ENCODE data around the gene MCUB.
A peak's percentile ranks its signal among the peaks of the same experiment; 100 is the strongest.
"Not testable (repeated sequence)": the region's sequence is repeated elsewhere in the genome, so short reads cannot be mapped to it uniquely, and the experiment has no call there.

The MCUB gene

DNA sequence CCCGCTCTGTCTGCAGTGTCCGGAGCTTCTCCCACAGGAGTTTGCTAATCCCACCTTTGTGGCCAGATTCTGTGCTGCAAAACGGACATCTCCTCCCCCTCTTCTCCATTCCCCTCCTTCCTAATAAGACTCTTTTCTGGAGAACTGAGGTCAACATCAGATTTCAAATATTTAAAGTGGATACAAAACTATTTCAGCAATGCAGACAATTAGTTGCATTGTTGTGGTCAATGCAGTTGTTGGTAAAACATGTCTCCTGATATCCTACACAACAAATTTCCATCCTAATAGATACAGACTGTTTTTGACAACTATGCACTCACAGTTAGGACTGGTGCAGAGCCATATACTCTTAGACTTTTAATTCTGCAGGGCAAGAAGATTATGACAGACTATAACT, 5.1 kb upstream of the MCUB start:
- ATAC-seq (ENCODE audit: low read depth) (no peak), DNase-seq (ENCODE audit: low spot score) (no peak)
- no peak overlapping the region for H3K27ac ChIP-seq (ENCODE audit: poor library complexity, severe bottlenecking)
- TF ChIP-seq CTCF (IDR thresholded peaks at IDR 0.05; ENCODE audit: poor library complexity, severe bottlenecking) = no peak
- H3K9me3 ChIP-seq (ENCODE audit: severe bottlenecking) = no peaks in the 10 kb centered on the region
- H3K36me3 ChIP-seq (ENCODE audit: low read depth) = no peaks in the 10 kb centered on the region
- no peaks in the 10 kb centered on the region for H3K27me3 ChIP-seq (ENCODE audit: insufficient read depth, poor library complexity, severe bottlenecking)
- peaks cover 5% of the 10 kb centered on the region for H3K4me1 ChIP-seq (ENCODE audit: insufficient read depth, poor library complexity, severe bottlenecking)
- H3K4me3 ChIP-seq (ENCODE audit: severe bottlenecking) = no peak overlapping the region

DNA sequence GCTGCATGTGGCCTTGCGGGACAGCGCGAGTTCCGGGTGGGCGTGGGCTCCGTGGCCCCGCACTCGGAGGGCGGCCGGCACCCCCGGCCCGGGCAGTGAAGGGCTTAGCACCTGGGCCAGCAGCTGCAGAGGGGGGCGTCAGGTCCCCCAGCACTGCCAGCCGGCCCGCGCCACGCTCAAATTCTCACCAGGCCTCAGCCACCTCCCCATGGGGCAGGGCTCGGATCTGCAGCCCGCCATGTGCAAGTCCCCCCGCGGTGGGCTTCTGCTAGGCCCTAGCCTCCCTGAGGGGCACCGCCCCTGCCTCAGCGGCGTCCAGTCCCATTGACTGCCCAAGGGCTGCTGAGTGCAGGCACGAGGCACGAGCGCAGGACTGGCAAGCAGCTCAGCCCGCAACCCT, 2.6 kb upstream of the MCUB start:
- no peaks in the 10 kb centered on the region for H3K27me3 ChIP-seq (ENCODE audit: insufficient read depth, poor library complexity, severe bottlenecking)
- no peak overlapping the region for H3K27ac ChIP-seq (ENCODE audit: poor library complexity, severe bottlenecking)
- no peak for ATAC-seq (ENCODE audit: low read depth)
- DNase-seq (ENCODE audit: low spot score) = no peak
- peaks cover 5% of the 10 kb centered on the region for H3K4me1 ChIP-seq (ENCODE audit: insufficient read depth, poor library complexity, severe bottlenecking)
- H3K9me3 ChIP-seq (ENCODE audit: severe bottlenecking) = no peaks in the 10 kb centered on the region
- H3K36me3 ChIP-seq (ENCODE audit: low read depth) = no peaks in the 10 kb centered on the region
- no peak for TF ChIP-seq CTCF (IDR thresholded peaks at IDR 0.05; ENCODE audit: poor library complexity, severe bottlenecking)
- H3K4me3 ChIP-seq (ENCODE audit: severe bottlenecking) = no peak overlapping the region

GRCh38 chr4:109558095-109558494, 2.0 kb upstream of the MCUB start:
- not testable (repeated sequence) for DNase-seq (ENCODE audit: low spot score)

GRCh38 chr4:109559625-109559982, 442 bp upstream of the MCUB start:
- DNase-seq (ENCODE audit: low spot score) (no peak), ATAC-seq (ENCODE audit: low read depth) (peak; percentile 28)
- Histone ChIP-seq H3K27me3 (ENCODE audit: insufficient read depth, poor library complexity, severe bottlenecking) (no peaks in the 10 kb centered on the region), H3K27ac (ENCODE audit: poor library complexity, severe bottlenecking) (peak overlapping the region; percentile 72), H3K36me3 (ENCODE audit: low read depth) (no peaks in the 10 kb centered on the region), H3K4me1 (ENCODE audit: insufficient read depth, poor library complexity, severe bottlenecking) (peaks cover 5% of the 10 kb centered on the region), H3K4me3 (ENCODE audit: severe bottlenecking) (peak overlapping the region; percentile 62), H3K9me3 (ENCODE audit: severe bottlenecking) (no peaks in the 10 kb centered on the region)
- TF ChIP-seq CTCF (IDR thresholded peaks at IDR 0.05; ENCODE audit: poor library complexity, severe bottlenecking) = no peak

More at GRCh38 chr4:109558095-109558494, 2.0 kb upstream of the MCUB start:
- H3K9me3 ChIP-seq (ENCODE audit: severe bottlenecking); H3K4me3 ChIP-seq (ENCODE audit: severe bottlenecking); ATAC-seq (ENCODE audit: low read depth); H3K27me3 ChIP-seq (ENCODE audit: insufficient read depth, poor library complexity, severe bottlenecking); H3K36me3 ChIP-seq (ENCODE audit: low read depth); H3K4me1 ChIP-seq (ENCODE audit: insufficient read depth, poor library complexity, severe bottlenecking); H3K27ac ChIP-seq (ENCODE audit: poor library complexity, severe bottlenecking): not testable (repeated sequence)

- peaks cover 5% of the 10 kb centered on the region for H3K4me1 ChIP-seq (ENCODE audit: insufficient read depth, poor library complexity, severe bottlenecking)
- peak; percentile 54 for DNase-seq (ENCODE audit: low spot score)
- H3K9me3 ChIP-seq (ENCODE audit: severe bottlenecking) = no peaks in the 10 kb centered on the region
- no peaks in the 10 kb centered on the region for H3K27me3 ChIP-seq (ENCODE audit: insufficient read depth, poor library complexity, severe bottlenecking)
- H3K36me3 ChIP-seq (ENCODE audit: low read depth) = no peaks in the 10 kb centered on the region
- ATAC-seq (ENCODE audit: low read depth) = peak; percentile 68
- H3K4me3 ChIP-seq (ENCODE audit: severe bottlenecking) = peak overlapping the region; percentile 62
- no peak for TF ChIP-seq CTCF (IDR thresholded peaks at IDR 0.05; ENCODE audit: poor library complexity, severe bottlenecking)
- H3K27ac ChIP-seq (ENCODE audit: poor library complexity, severe bottlenecking) = peak overlapping the region; percentile 72
Measured at GRCh38 chr4:109560687-109561461, 828 bp downstream of the MCUB start.
